Endothelial cell of umbilical vein (primary cell): Measurements from ENCODE around the gene KCNJ4. TPM values are rescaled to one million over a fixed set of nuclear protein-coding genes. Genes with fewer than 3 reads are reported as not detected.

ENCODE experiments used
- BruUV-seq: library from RNA; stranded (reverse); fragments of 400-500 nt; replicated peaks from 2 replicates; lab custom pipeline; 2021; lab: Mats Ljungman, UMichigan
- CTCF ChIA-PET: fragments of 300-600, 350-600 bp; sonication (Branson Sonifier 250); formaldehyde crosslinking; loops from one replicate; lab custom pipeline; 2021; ENCODE audit warnings: antibody characterized with exemption, inconsistent platforms; lab: Charles Lee
- POLR2A ChIA-PET: fragments of 300-600, 350-600 bp; sonication (Branson Sonifier 250); formaldehyde crosslinking; loops from one replicate; lab custom pipeline; 2021; ENCODE audit warnings: antibody characterized with exemption, inconsistent platforms; lab: Charles Lee
- DNase-seq: peaks from one replicate; pipeline ENCODE4 v3.0.0-alpha.2; 2011; ENCODE audit warnings: low read depth, low spot score
- FAIRE-seq: peaks from 2 replicates; lab custom pipeline; 2011; peaks lifted over from hg19 to GRCh38; lab: Jason Lieb, UNC
- H2AFZ ChIP-seq: 2 replicates; pipeline ENCODE4 v1.6.0; 2012; ENCODE audit warnings: low read depth, low read length, control low read depth, inconsistent platforms
- H3K27ac ChIP-seq: 2 replicates; pipeline ENCODE4 v1.5.1; 2011; ENCODE audit warnings: low read depth, mild to moderate bottlenecking, control low read depth, low read length, moderate library complexity; ENCODE audit not compliant: insufficient read depth
- H3K27me3 ChIP-seq, 2 experiments: 2 replicates each; pipeline versions ENCODE4 v1.6.0 to v1.6.1; 2011; ENCODE audit warnings: low read length in 2 of 2, mixed read lengths in 1 of 2; ENCODE audit not compliant: control insufficient read depth in 2 of 2, insufficient read depth in 2 of 2
- H3K36me3 ChIP-seq, 2 experiments: 2 replicates in 1 of 2; 3 replicates in 1 of 2; pipeline ENCODE4 v1.5.1; 2011; ENCODE audit warnings: low read length in 2 of 2, mild to moderate bottlenecking in 1 of 2, moderate library complexity in 1 of 2; ENCODE audit not compliant: control insufficient read depth in 2 of 2, insufficient read depth in 2 of 2; ENCODE audit errors: extremely low read depth in 1 of 2
- H3K4me1 ChIP-seq: 3 replicates; pipeline ENCODE4 v1.5.1; 2011; ENCODE audit warnings: mild to moderate bottlenecking, low read length; ENCODE audit not compliant: control insufficient read depth, insufficient read depth; ENCODE audit errors: extremely low read depth
- H3K4me2 ChIP-seq: 2 replicates; pipeline ENCODE4 v1.6.1; 2011; ENCODE audit warnings: low read length, control low read depth, mixed read lengths; ENCODE audit not compliant: insufficient read depth
- H3K4me3 ChIP-seq, 3 experiments: fragments of 200-600 bp in 1 of 3; sonication (generic), shearing (Covaris generic) in 1 of 3; replicated peaks in 1 of 3; 2 replicates each; pipeline ENCODE4 v1.5.1; 2011 to 2016; ENCODE audit warnings: control low read depth in 3 of 3, low read length in 3 of 3, mild to moderate bottlenecking in 2 of 3, inconsistent platforms in 1 of 3, low read depth in 1 of 3, moderate library complexity in 1 of 3; ENCODE audit not compliant: insufficient read depth in 1 of 3
- H3K79me2 ChIP-seq: 2 replicates; pipeline ENCODE4 v1.6.0; 2012; ENCODE audit warnings: low read length, inconsistent platforms; ENCODE audit not compliant: control insufficient read depth, insufficient read depth
- H3K9ac ChIP-seq: replicated peaks from 2 replicates; pipeline ENCODE3; 2011; ENCODE audit warnings: low read length, control low read depth; ENCODE audit not compliant: insufficient read depth; ENCODE audit errors: extremely low read depth
- H3K9me1 ChIP-seq: replicated peaks from 3 replicates; pipeline ENCODE4 v1.6.0; 2011; ENCODE audit warnings: mild to moderate bottlenecking, low read length; ENCODE audit not compliant: control insufficient read depth, insufficient read depth; ENCODE audit errors: extremely low read depth
- H3K9me3 ChIP-seq: replicated peaks from 2 replicates; pipeline ENCODE4 v1.5.1; 2012; ENCODE audit warnings: low read length, inconsistent platforms; ENCODE audit not compliant: control insufficient read depth, insufficient read depth
- H4K20me1 ChIP-seq: replicated peaks from 2 replicates; pipeline ENCODE3; 2011; ENCODE audit warnings: mild to moderate bottlenecking, low read length; ENCODE audit not compliant: control insufficient read depth, insufficient read depth; ENCODE audit errors: extremely low read depth
- EZH2 ChIP-seq: IDR thresholded peaks from 2 replicates; pipeline ENCODE4 v1.6.1; 2012; ENCODE audit warnings: borderline replicate concordance, low read depth, mild to moderate bottlenecking, moderate library complexity, low read length, inconsistent platforms; ENCODE audit not compliant: severe bottlenecking
- FOS ChIP-seq: IDR thresholded peaks from 2 replicates; pipeline ENCODE4 v1.6.1; 2011; ENCODE audit warnings: mild to moderate bottlenecking, low read length, moderate library complexity, borderline replicate concordance; ENCODE audit not compliant: insufficient read depth
- GATA2 ChIP-seq: IDR thresholded peaks from 2 replicates; pipeline ENCODE4 v1.7.0; 2011; ENCODE audit warnings: low read depth, mild to moderate bottlenecking, moderate library complexity, mixed read lengths, low read length; ENCODE audit not compliant: insufficient read length, insufficient read depth
- JUN ChIP-seq: IDR thresholded peaks from 2 replicates; pipeline ENCODE4 v1.6.1; 2011; ENCODE audit warnings: borderline replicate concordance, low read depth; ENCODE audit not compliant: insufficient read length, insufficient read depth
- MYC ChIP-seq: IDR thresholded peaks from one replicate; pipeline ENCODE4 v1.6.1; 2011; ENCODE audit warnings: mild to moderate bottlenecking, low read depth, low read length
- POLR2A ChIP-seq: IDR thresholded peaks from 2 replicates; pipeline ENCODE4 v1.6.1; 2012; ENCODE audit warnings: low read depth, mild to moderate bottlenecking, control low read depth, low read length
- POLR2AphosphoS5 ChIP-seq: IDR thresholded peaks from 2 replicates; pipeline ENCODE4 v1.6.1; 2012; ENCODE audit warnings: low read depth, mild to moderate bottlenecking, control low read depth, low read length, moderate library complexity; ENCODE audit not compliant: insufficient read depth
- dilution Hi-C: fragments of 300-500 bp; cut with MboI; formaldehyde crosslinking; loops from one replicate; pipeline ENCODE4 v1.15.0; 2019; ENCODE audit warnings: low sequenced_read_pairs; ENCODE audit not compliant: extremely low pct_ligation_motif_present
- intact Hi-C: fragments of 100-400 bp; cut with micrococcal nuclease; formaldehyde crosslinking; loops from one replicate; pipeline ENCODE4 v1.10.0; 2022
- polyA plus RNA-seq, 4 experiments: library from polyadenylated mRNA; depleted of rRNA in 3 of 4; stranded (reverse) in 3 of 4; unstranded in 1 of 4; fragments of >200 nt; gene quantifications; 2 replicates each; pipeline versions ENCODE4 v1.2.1 to v1.2.3, GENCODE V29; 2011 to 2012; ENCODE audit warnings: missing spikeins in 1 of 4
- total RNA-seq: library from RNA; stranded (reverse); gene quantifications from 2 replicates; pipeline ENCODE4 v1.2.3, GENCODE V29; 2021
- TF ChIP-seq, protein P1 (sequence below), 2 donors: IDR thresholded peaks; 1 replicate in 1 of 2; 2 replicates in 1 of 2; pipeline ENCODE4 v1.5.1; 2011; ENCODE audit warnings: low read length in 2 of 2, mild to moderate bottlenecking in 2 of 2, moderate library complexity in 2 of 2, control low read depth in 1 of 2, inconsistent platforms in 1 of 2, low read depth in 1 of 2; ENCODE audit not compliant: insufficient read depth in 1 of 2; ENCODE audit errors: extremely low read depth in 1 of 2
- TF ChIP-seq, protein P2 (sequence below): IDR thresholded peaks from 2 replicates; pipeline ENCODE4 v1.6.1; 2011; ENCODE audit not compliant: insufficient read depth, insufficient read length

KCNJ4 gene
- total and polyA plus RNA-seq, 2 donors (not counting 3 experiments of a cell fraction or from before 2014, with no cell fraction given), result not detected

GRCh38 chr22:38420734-38421133, 34.3 kb downstream of the KCNJ4 start:
- TF ChIP-seq POLR2A, result no peak
- TF ChIP-seq, protein P1, sequence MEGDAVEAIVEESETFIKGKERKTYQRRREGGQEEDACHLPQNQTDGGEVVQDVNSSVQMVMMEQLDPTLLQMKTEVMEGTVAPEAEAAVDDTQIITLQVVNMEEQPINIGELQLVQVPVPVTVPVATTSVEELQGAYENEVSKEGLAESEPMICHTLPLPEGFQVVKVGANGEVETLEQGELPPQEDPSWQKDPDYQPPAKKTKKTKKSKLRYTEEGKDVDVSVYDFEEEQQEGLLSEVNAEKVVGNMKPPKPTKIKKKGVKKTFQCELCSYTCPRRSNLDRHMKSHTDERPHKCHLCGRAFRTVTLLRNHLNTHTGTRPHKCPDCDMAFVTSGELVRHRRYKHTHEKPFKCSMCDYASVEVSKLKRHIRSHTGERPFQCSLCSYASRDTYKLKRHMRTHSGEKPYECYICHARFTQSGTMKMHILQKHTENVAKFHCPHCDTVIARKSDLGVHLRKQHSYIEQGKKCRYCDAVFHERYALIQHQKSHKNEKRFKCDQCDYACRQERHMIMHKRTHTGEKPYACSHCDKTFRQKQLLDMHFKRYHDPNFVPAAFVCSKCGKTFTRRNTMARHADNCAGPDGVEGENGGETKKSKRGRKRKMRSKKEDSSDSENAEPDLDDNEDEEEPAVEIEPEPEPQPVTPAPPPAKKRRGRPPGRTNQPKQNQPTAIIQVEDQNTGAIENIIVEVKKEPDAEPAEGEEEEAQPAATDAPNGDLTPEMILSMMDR (IDR thresholded peaks at IDR 0.05; ENCODE audit: extremely low read depth in 1 of 2, insufficient read depth in 1 of 2, low read depth in 1 of 2, low read length in 2 of 2), result no peak
- no peak for TF ChIP-seq POLR2AphosphoS5
- TF ChIP-seq JUN, result no peak
- TF ChIP-seq, protein P2, sequence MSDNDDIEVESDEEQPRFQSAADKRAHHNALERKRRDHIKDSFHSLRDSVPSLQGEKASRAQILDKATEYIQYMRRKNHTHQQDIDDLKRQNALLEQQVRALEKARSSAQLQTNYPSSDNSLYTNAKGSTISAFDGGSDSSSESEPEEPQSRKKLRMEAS, result no peak
- TF ChIP-seq EZH2, result no peak
- Histone ChIP-seq H3K27ac (no peak overlapping the region), H3K4me3 (no peak overlapping the region), H3K9me3 (no peaks in the 10 kb centered on the region), H4K20me1 (no peaks in the 10 kb centered on the region), H3K9ac (no peak overlapping the region), H3K9me1 (no peaks in the 10 kb centered on the region), H3K4me1 (no peaks in the 10 kb centered on the region), H2AFZ (no peak overlapping the region), H3K27me3 (no peaks in the 10 kb centered on the region), H3K4me2 (no peak overlapping the region), H3K79me2 (no peaks in the 10 kb centered on the region), H3K36me3 (no peaks in the 10 kb centered on the region)
- no peak for FAIRE-seq
- DNase-seq, result no peak
- POLR2A ChIA-PET, result no interaction called here
- CTCF ChIA-PET, result interaction anchor here (1.4 kb wide), 1 partner anchor 11 kb away, joined by 3 read pairs; no protein-coding TSS in a partner anchor
- intact Hi-C loops (no loop called here), dilution Hi-C loops (no loop called here)
- no TSS peak for BruUV-seq

- POLR2A ChIA-PET, result no interaction called here
- DNase-seq (no peak), FAIRE-seq (no peak)
- no peak overlapping the region for H3K4me2 ChIP-seq
- CTCF ChIA-PET, result interaction anchor here (1.4 kb wide), 1 partner anchor 12 kb away, joined by 3 read pairs; no protein-coding TSS in a partner anchor
- dilution Hi-C loops (no loop called here), intact Hi-C loops (no loop called here)
- no peak overlapping the region for H3K27ac ChIP-seq
- no peak overlapping the region for H2AFZ ChIP-seq
- H3K36me3 ChIP-seq, result no peaks in the 10 kb centered on the region
- H3K9me3 ChIP-seq, result no peaks in the 10 kb centered on the region
- H4K20me1 ChIP-seq, result no peaks in the 10 kb centered on the region
- no TSS peak for BruUV-seq
- no peak overlapping the region for H3K9ac ChIP-seq
- H3K79me2 ChIP-seq, result no peaks in the 10 kb centered on the region
- no peaks in the 10 kb centered on the region for H3K9me1 ChIP-seq
- H3K27me3 ChIP-seq, result no peaks in the 10 kb centered on the region
- no peak overlapping the region for H3K4me3 ChIP-seq
- H3K4me1 ChIP-seq, result no peaks in the 10 kb centered on the region
- TF ChIP-seq, protein P1 (IDR thresholded peaks at IDR 0.05; ENCODE audit: extremely low read depth in 1 of 2, insufficient read depth in 1 of 2, low read depth in 1 of 2, low read length in 2 of 2), result no peak
- TF ChIP-seq GATA2 (no peak), EZH2 (no peak), FOS (no peak), MYC (no peak)
- TF ChIP-seq, protein P2, result no peak
These were observed 35.2 kb downstream of the KCNJ4 start for GRCh38 chr22:38419858-38420160.
